ENCODE data around the gene NR2C2.

NR2C2 gene

DNA sequence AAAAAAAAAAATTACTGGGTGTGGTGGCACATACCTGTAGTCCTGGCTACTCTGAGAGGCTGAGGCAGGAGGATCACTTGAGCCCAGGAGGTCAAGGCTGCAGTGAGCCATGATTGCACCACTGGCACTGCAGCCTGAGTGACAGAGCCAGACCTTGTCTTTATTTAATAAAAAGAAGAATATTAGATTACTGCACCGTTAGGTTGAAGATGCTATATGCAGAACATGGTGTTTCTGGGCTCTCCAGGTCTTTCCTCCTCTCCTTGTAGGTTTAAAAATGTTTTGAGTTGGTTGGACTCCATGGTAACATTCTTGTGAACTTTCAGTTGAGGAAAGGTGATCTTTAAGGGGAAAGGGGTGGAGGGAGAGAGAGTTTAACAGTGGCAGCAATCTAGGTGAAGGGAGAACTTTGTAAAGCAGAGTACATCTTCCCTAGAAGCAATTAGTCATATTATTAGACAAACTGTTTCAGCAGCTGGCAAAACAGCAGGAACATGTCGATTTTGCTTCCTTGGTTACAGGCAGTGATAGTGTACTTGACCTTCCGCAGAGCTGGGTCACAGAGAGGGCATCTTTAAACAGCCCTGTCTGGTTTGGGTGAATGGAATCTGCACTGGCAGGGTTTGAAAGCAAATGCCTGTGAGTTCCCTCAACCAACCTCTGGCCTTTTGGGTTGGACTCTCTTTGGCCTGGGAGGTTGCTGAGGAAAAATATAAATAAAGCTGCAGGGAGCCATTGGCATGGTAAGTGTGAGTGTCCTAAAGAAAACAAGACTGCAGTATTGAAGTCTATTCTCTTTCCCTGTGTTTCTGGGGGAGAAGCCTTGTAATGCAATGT is 42.8 kb downstream of the NR2C2 start:
- TF ChIP-seq, protein P1, sequence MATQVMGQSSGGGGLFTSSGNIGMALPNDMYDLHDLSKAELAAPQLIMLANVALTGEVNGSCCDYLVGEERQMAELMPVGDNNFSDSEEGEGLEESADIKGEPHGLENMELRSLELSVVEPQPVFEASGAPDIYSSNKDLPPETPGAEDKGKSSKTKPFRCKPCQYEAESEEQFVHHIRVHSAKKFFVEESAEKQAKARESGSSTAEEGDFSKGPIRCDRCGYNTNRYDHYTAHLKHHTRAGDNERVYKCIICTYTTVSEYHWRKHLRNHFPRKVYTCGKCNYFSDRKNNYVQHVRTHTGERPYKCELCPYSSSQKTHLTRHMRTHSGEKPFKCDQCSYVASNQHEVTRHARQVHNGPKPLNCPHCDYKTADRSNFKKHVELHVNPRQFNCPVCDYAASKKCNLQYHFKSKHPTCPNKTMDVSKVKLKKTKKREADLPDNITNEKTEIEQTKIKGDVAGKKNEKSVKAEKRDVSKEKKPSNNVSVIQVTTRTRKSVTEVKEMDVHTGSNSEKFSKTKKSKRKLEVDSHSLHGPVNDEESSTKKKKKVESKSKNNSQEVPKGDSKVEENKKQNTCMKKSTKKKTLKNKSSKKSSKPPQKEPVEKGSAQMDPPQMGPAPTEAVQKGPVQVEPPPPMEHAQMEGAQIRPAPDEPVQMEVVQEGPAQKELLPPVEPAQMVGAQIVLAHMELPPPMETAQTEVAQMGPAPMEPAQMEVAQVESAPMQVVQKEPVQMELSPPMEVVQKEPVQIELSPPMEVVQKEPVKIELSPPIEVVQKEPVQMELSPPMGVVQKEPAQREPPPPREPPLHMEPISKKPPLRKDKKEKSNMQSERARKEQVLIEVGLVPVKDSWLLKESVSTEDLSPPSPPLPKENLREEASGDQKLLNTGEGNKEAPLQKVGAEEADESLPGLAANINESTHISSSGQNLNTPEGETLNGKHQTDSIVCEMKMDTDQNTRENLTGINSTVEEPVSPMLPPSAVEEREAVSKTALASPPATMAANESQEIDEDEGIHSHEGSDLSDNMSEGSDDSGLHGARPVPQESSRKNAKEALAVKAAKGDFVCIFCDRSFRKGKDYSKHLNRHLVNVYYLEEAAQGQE (IDR thresholded peaks at IDR 0.05; ENCODE audit: insufficient read depth in 1 of 2, low read depth in 2 of 2, low read length in 2 of 2) = no peak
- TF ChIP-seq TAF1 (IDR thresholded peaks at IDR 0.05; ENCODE audit: borderline replicate concordance, insufficient read depth, low read length) = no peak
- TF ChIP-seq SIN3A (IDR thresholded peaks at IDR 0.05; ENCODE audit: borderline replicate concordance, insufficient read depth, low read length) = no peak
- no peak for TF ChIP-seq POLR2AphosphoS5 (IDR thresholded peaks at IDR 0.05; ENCODE audit: low read depth, low read length)
- no peak for TF ChIP-seq FOXP2 (optimal IDR thresholded peaks at IDR 0.05; ENCODE audit: borderline replicate concordance, extremely low read depth, extremely low read length, insufficient read depth)

DNA sequence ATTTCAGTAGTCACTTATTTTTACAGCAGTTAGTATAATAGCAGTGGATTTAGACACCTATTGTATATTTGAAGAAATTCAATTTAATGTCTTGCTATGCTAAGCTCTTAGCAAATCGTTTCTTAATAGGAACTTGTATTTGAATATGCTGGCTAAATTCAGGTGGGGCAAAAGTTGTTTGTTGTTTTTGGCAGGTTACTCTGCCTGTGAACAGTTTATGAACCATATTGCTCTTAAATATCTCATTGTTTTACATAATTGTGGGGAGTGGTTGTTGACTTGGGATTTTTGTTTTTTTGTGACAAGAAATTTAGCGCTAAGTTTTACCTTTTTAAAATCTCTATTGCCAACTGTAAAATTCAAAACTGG is 43.4 kb downstream of the NR2C2 start:
- TF ChIP-seq TAF1 (IDR thresholded peaks at IDR 0.05; ENCODE audit: borderline replicate concordance, insufficient read depth, low read length) = no peak
- no peak for TF ChIP-seq SIN3A (IDR thresholded peaks at IDR 0.05; ENCODE audit: borderline replicate concordance, insufficient read depth, low read length)
- no peak for TF ChIP-seq FOXP2 (optimal IDR thresholded peaks at IDR 0.05; ENCODE audit: borderline replicate concordance, extremely low read depth, extremely low read length, insufficient read depth)
- TF ChIP-seq POLR2AphosphoS5 (IDR thresholded peaks at IDR 0.05; ENCODE audit: low read depth, low read length) = no peak
- TF ChIP-seq, protein P1 (IDR thresholded peaks at IDR 0.05; ENCODE audit: insufficient read depth in 1 of 2, low read depth in 2 of 2, low read length in 2 of 2) = no peak

DNA sequence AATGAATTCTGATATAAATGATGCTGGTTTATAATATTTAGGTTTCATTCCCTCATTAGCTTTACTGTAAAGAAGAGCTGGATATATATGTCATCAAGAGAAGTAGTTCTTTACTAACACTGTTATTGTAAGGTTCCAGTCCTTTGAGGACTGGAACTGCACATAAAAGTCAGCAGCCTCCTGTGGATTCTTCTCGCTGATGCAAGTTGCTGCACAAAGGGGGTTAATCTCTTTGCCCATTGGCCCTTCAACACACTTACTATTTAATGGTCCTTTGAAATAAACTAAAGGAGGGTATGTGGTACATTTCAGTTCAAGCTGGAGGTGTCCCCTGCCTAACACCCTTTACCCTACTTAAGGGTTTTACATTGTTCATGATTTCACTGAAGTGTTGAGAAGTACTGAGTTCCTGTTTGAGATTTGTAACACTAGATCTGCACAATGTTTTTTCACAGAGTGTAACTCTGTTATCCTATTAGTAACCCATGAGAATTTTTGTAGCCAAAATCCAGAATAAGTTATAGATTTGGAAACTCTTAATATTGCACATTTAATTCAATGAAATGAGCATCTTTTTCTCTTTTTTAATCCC is 43.9 kb downstream of the NR2C2 start:
- TF ChIP-seq, protein P1 (IDR thresholded peaks at IDR 0.05; ENCODE audit: insufficient read depth in 1 of 2, low read depth in 2 of 2, low read length in 2 of 2) = no peak
- TF ChIP-seq FOXP2 (optimal IDR thresholded peaks at IDR 0.05; ENCODE audit: borderline replicate concordance, extremely low read depth, extremely low read length, insufficient read depth) (no peak), SIN3A (IDR thresholded peaks at IDR 0.05; ENCODE audit: borderline replicate concordance, insufficient read depth, low read length) (no peak), POLR2AphosphoS5 (IDR thresholded peaks at IDR 0.05; ENCODE audit: low read depth, low read length) (no peak), TAF1 (IDR thresholded peaks at IDR 0.05; ENCODE audit: borderline replicate concordance, insufficient read depth, low read length) (no peak)

DNA sequence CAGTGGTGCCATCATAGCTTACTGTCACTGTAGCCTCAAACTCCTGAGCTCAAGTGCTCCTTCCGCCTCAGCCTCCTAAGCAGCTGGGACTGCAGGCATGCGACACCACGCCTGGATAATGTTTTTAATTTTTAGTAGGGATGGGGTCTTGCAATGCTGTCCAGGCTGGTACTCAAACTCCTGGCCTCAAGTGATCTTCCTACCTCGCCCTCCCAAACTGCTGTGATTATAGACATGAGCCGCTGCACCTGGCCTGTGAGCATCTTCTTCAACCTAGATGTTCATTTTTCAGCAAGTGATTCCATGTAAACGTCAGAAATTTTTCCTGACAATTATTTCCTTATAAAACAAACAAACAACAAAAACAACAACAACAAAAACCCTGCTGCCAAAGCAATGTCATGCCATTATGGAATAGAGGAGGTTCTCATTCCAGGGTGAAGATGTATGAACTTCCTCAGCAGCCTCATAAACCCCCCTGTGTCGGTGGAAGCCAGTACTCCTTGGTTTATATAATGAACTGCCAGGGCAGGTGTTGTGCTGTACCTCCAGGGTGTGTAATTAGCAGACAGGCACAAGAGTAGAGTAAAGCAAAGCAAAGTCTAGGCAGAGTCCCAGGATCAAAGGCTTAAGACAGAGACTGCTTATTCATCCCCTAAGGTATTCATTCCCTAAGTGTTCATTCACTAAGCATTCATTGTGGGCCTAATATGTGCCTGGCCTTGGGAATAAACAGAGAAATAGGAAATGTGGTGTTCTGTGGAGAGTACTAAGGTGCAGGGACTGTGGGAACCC is 44.6 kb downstream of the NR2C2 start:
- no peak for TF ChIP-seq SIN3A (IDR thresholded peaks at IDR 0.05; ENCODE audit: borderline replicate concordance, insufficient read depth, low read length)
- no peak for TF ChIP-seq TAF1 (IDR thresholded peaks at IDR 0.05; ENCODE audit: borderline replicate concordance, insufficient read depth, low read length)
- TF ChIP-seq, protein P1 (IDR thresholded peaks at IDR 0.05; ENCODE audit: insufficient read depth in 1 of 2, low read depth in 2 of 2, low read length in 2 of 2) = no peak
- no peak for TF ChIP-seq FOXP2 (optimal IDR thresholded peaks at IDR 0.05; ENCODE audit: borderline replicate concordance, extremely low read depth, extremely low read length, insufficient read depth)
- no peak for TF ChIP-seq POLR2AphosphoS5 (IDR thresholded peaks at IDR 0.05; ENCODE audit: low read depth, low read length)
